Central memory CD8-positive, alpha-beta T cell (primary cell): ENCODE results near the gene PEAK1.
A peak's percentile ranks its signal among the peaks of the same experiment; 100 is the strongest.
"Not testable (repeated sequence)": the region's sequence is repeated elsewhere in the genome, so short reads cannot be mapped to it uniquely, and the experiment has no call there.

Source experiments
- ATAC-seq: fragments of 150-1000 bp; cut with Tn5 transposase; replicated peaks from 2 replicates; pipeline ENCODE4 v1.10.0; 2022; ENCODE audit warnings: mild to moderate bottlenecking, moderate FRiP score, moderate number of reproducible peaks; ENCODE audit not compliant: poor library complexity, severe bottlenecking; ENCODE audit errors: extremely low read depth
- DNase-seq, 2 donors: peaks; one replicate each; pipeline ENCODE4 v3.0.0; 2021; ENCODE audit warnings: low spot score in 2 of 2
- H3K27ac Mint-ChIP-seq: one replicate; pipeline ENCODE4 v1.8.0; 2022; ENCODE audit warnings: low read depth, mild to moderate bottlenecking, moderate library complexity, mixed read lengths
- H3K27me3 Mint-ChIP-seq: one replicate; pipeline ENCODE4 v1.8.0; 2022; ENCODE audit warnings: mixed read lengths
- H3K36me3 Mint-ChIP-seq: one replicate; pipeline ENCODE4 v1.8.0; 2022; ENCODE audit warnings: mild to moderate bottlenecking, moderate library complexity, mixed read lengths; ENCODE audit not compliant: insufficient read depth
- H3K4me1 Mint-ChIP-seq: one replicate; pipeline ENCODE4 v1.8.0; 2022; ENCODE audit warnings: mixed read lengths
- H3K4me3 Mint-ChIP-seq: one replicate; pipeline ENCODE4 v1.8.0; 2022; ENCODE audit warnings: mild to moderate bottlenecking, moderate library complexity, mixed read lengths
- H3K9me3 Mint-ChIP-seq: one replicate; pipeline ENCODE4 v1.8.0; 2022; ENCODE audit warnings: mixed read lengths

The PEAK1 gene

GRCh38 chr15:77160562-77161478 is 259.1 kb downstream of the PEAK1 start:
- H3K36me3 Mint-ChIP-seq, result peaks cover 5% of the 10 kb centered on the region
- no peaks in the 10 kb centered on the region for H3K27me3 Mint-ChIP-seq
- peak; percentile 49 for ATAC-seq
- H3K4me3 Mint-ChIP-seq, result peak overlapping the region; percentile 27
- no peak for DNase-seq
- no peaks in the 10 kb centered on the region for H3K9me3 Mint-ChIP-seq
- peak overlapping the region; percentile 85 for H3K27ac Mint-ChIP-seq
- H3K4me1 Mint-ChIP-seq, result peaks cover 21% of the 10 kb centered on the region

GRCh38 chr15:77156000-77156399 is 263.9 kb downstream of the PEAK1 start:
- H3K9me3 Mint-ChIP-seq, H3K27ac Mint-ChIP-seq, H3K36me3 Mint-ChIP-seq, H3K27me3 Mint-ChIP-seq, ATAC-seq, H3K4me3 Mint-ChIP-seq: not testable (repeated sequence)
- H3K4me1 Mint-ChIP-seq, result peaks cover 16% of the 10 kb centered on the region
- peak; percentile 38 to 60 for DNase-seq

DNA sequence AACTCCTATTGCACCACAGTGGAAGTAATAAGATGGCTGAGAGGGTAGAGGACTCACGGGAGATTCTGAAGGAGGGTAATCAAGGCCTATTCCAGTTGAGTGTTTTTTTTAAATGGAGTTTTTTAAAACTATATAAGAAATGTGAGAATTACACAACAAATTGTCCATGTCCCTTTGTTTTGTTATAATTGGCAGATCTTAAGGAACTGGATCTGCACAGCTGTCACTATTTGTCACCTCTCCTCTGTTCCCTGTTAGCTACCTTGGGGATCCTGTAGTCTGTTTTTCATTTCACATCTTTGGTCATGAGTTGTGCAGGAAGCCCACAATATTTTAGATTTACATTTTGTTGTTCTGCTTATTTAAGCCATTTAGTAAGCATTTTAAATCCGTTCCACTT is 271.7 kb downstream of the PEAK1 start:
- no peak overlapping the region for H3K4me3 Mint-ChIP-seq
- no peaks in the 10 kb centered on the region for H3K27me3 Mint-ChIP-seq
- H3K36me3 Mint-ChIP-seq, result peaks cover 2% of the 10 kb centered on the region
- ATAC-seq, result no peak
- no peak for DNase-seq
- H3K4me1 Mint-ChIP-seq, result peaks cover 5% of the 10 kb centered on the region
- H3K9me3 Mint-ChIP-seq, result no peaks in the 10 kb centered on the region
- H3K27ac Mint-ChIP-seq, result no peak overlapping the region

DNA sequence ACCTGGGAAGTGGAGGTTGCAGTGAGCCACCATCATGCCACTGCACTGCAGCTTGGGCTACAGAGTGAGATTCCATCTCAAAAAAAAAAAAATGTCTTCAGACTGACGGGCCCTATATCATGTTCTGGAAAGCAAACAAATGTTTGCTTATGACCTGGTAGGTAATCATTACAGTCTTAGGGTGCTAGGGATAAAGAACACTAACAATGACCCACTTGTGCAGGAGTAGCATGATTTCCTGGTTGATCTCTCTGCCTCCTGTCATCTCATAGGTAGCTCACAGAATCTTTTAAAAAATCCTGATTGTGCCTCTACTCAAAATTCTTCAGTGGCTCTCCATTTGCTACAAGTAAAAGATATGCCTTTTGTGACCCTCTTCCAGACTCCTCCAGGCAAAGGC is 274.5 kb downstream of the PEAK1 start:
- H3K36me3 Mint-ChIP-seq, result peaks cover 2% of the 10 kb centered on the region
- H3K9me3 Mint-ChIP-seq, result no peaks in the 10 kb centered on the region
- peaks cover 5% of the 10 kb centered on the region for H3K4me1 Mint-ChIP-seq
- H3K27me3 Mint-ChIP-seq, result no peaks in the 10 kb centered on the region
- no peak overlapping the region for H3K27ac Mint-ChIP-seq
- no peak overlapping the region for H3K4me3 Mint-ChIP-seq
- ATAC-seq (no peak), DNase-seq (no peak)

GRCh38 chr15:77144492-77145070 is 275.3 kb downstream of the PEAK1 start:
- DNase-seq, result no peak
- Mint-ChIP-seq H3K4me3 (no peak overlapping the region), H3K4me1 (peaks cover 5% of the 10 kb centered on the region), H3K27ac (no peak overlapping the region), H3K27me3 (no peaks in the 10 kb centered on the region), H3K9me3 (no peaks in the 10 kb centered on the region), H3K36me3 (peaks cover 2% of the 10 kb centered on the region)
- ATAC-seq, result no peak

DNA sequence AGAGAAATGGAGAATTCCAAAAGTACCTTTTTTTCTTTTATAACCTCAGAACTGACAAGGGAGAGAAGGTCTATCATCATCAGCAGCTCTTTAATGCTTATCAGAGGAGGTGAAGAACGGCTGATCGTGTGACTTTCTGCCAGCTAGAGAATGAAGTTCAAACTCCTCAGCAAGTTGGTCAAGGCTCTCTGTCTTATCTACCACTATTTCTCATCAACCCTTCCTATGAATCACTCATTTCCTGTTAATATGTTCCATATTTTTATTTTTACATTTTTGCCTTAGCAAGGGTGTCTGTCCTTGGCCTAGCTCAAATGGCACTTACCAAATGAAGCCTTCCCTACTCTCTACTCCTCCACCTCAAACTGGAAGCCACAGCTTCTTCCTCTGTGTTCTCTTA is 275.9 kb downstream of the PEAK1 start:
- Mint-ChIP-seq H3K36me3 (peaks cover 2% of the 10 kb centered on the region), H3K4me1 (peaks cover 5% of the 10 kb centered on the region), H3K4me3 (no peak overlapping the region)

DNA sequence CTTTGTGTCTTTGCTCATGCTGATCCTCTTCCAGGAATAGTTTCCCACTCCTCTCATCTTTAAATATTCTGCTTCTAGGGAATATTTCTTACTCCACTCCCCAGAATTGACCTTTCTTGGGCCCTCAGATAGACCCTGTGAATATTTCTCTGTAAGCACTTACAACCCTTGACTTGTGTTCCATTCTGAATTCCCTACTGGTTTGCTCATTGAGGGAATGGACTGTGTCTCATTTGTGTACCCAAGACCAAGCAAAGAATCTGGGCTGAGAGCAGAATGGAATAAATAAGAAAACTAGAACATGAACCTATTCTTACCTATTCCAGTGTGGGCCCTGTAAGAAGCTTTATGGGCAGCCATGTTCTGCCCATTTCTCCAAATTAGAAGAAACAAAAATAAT is 276.3 kb downstream of the PEAK1 start:
- no peak for ATAC-seq
- Mint-ChIP-seq H3K27ac (no peak overlapping the region), H3K4me1 (peaks cover 5% of the 10 kb centered on the region), H3K4me3 (no peak overlapping the region), H3K27me3 (no peaks in the 10 kb centered on the region), H3K36me3 (peaks cover 2% of the 10 kb centered on the region), H3K9me3 (no peaks in the 10 kb centered on the region)
- no peak for DNase-seq

More for the DNA sequence above, 275.9 kb downstream of the PEAK1 start:
- no peak for DNase-seq
- ATAC-seq, result no peak
- no peaks in the 10 kb centered on the region for H3K9me3 Mint-ChIP-seq
- no peak overlapping the region for H3K27ac Mint-ChIP-seq
- H3K27me3 Mint-ChIP-seq, result no peaks in the 10 kb centered on the region

DNA sequence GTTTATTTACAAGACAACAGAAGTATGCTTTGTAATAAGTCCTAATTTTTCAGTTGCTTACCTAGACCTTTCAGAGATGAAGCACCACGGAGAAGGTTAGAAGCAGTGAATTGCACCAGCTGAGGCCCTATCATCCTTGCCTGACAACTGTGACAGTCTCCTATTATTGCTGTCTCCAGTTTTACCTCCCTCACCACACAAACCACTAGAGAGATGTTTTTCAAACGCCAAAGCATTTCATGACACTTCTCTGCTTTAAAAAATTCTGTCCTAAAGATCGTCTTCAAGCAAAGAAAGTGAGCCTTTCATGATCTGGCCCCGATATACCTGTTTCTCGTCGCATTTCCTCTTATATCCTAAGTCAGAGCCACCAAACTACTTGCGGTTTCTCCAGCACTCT is 276.7 kb downstream of the PEAK1 start:
- Mint-ChIP-seq H3K36me3 (peaks cover 2% of the 10 kb centered on the region), H3K4me3 (no peak overlapping the region), H3K9me3 (no peaks in the 10 kb centered on the region), H3K27me3 (no peaks in the 10 kb centered on the region), H3K4me1 (peaks cover 5% of the 10 kb centered on the region), H3K27ac (no peak overlapping the region)
- DNase-seq, result no peak
- no peak for ATAC-seq

GRCh38 chr15:77140220-77140619 is 279.7 kb downstream of the PEAK1 start:
- H3K36me3 Mint-ChIP-seq, result peaks cover 2% of the 10 kb centered on the region
- H3K4me3 Mint-ChIP-seq, result no peak overlapping the region
- no peaks in the 10 kb centered on the region for H3K27me3 Mint-ChIP-seq
- peaks cover 5% of the 10 kb centered on the region for H3K9me3 Mint-ChIP-seq
- peaks cover 5% of the 10 kb centered on the region for H3K4me1 Mint-ChIP-seq
- DNase-seq (no peak), ATAC-seq (no peak)
- H3K27ac Mint-ChIP-seq, result no peak overlapping the region

DNA sequence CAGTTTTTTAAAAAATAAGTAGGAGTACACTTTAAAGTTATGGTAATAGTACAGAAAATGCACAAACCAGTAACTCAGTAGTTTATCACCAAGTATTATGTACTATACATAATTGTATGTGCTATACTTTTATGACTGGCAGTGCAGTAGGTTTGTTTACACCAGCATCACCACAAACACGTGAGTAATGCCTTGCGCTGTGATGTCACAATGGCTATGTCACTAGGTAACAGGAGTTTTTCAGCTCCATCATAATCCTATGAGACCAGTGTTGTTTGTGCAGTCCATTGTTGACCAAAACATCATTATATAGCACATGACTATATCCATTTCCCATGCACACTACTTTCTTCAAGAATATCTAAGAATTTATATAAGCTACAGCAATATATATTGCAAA is 280.6 kb downstream of the PEAK1 start:
- H3K36me3 Mint-ChIP-seq, result peaks cover 2% of the 10 kb centered on the region
- H3K27me3 Mint-ChIP-seq, result no peaks in the 10 kb centered on the region
- H3K9me3 Mint-ChIP-seq, result peaks cover 5% of the 10 kb centered on the region
- no peak overlapping the region for H3K4me3 Mint-ChIP-seq
- peaks cover 4% of the 10 kb centered on the region for H3K4me1 Mint-ChIP-seq
- DNase-seq (no peak), ATAC-seq (no peak)
- H3K27ac Mint-ChIP-seq, result no peak overlapping the region

GRCh38 chr15:77138167-77138522 is 281.8 kb downstream of the PEAK1 start:
- Mint-ChIP-seq H3K9me3 (peaks cover 5% of the 10 kb centered on the region), H3K27ac (no peak overlapping the region), H3K4me1 (no peaks in the 10 kb centered on the region), H3K4me3 (no peak overlapping the region), H3K27me3 (no peaks in the 10 kb centered on the region), H3K36me3 (peaks cover 2% of the 10 kb centered on the region)
- ATAC-seq (no peak), DNase-seq (no peak)

DNA sequence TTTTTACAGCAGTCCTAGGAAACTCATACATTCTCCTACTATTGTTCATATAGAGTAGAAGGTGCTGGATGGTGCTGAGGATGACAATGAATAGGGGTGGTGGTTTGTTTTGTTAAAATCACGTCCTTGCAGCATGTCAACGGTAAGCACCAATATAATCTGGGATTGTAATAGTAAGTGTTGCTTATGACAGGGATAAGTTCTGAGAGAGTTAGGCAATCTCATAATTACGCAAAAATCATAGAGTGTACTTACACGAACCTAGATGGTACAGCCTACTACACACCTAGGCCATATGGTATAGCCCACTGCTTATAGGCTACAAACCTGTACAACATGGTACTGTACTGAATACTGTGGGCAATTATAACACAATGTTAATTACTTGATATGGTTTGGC is 284.7 kb downstream of the PEAK1 start:
- H3K9me3 Mint-ChIP-seq, result peaks cover 5% of the 10 kb centered on the region
- H3K4me1 Mint-ChIP-seq, result no peaks in the 10 kb centered on the region
- H3K4me3 Mint-ChIP-seq, result no peak overlapping the region
- no peak overlapping the region for H3K27ac Mint-ChIP-seq
- ATAC-seq (no peak), DNase-seq (no peak)
- no peaks in the 10 kb centered on the region for H3K27me3 Mint-ChIP-seq
- H3K36me3 Mint-ChIP-seq, result peaks cover 3% of the 10 kb centered on the region

DNA sequence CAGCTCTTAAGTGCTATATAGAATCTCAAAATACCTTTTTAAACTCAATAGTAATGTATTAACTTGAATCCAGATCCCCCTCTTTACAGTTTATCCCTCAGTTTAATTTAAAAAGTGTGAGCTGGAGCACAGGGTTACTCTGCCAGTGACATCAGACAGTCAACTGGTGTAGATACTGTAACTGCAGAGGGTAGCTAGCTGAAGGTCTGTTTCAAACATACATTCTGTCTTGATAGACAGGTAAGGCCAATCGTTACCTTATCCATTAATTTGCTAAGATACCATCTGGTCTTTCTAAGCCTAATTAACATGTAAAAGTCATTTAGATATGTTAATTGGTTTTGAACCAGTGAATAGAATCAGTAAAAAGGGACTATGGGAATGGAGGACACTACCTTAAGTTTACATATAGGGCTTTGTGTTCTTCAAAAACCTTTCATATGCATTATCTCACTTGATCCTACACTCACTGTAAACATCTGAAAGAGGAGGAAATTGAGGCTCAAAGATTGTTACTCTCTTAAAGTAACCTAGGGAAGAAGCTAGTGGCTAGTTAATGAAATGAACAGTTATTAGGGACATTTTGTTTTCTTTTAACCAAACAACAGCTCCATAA is 289.5 kb downstream of the PEAK1 start:
- H3K27me3 Mint-ChIP-seq, result no peaks in the 10 kb centered on the region
- DNase-seq, result no peak
- ATAC-seq, result no peak
- no peaks in the 10 kb centered on the region for H3K4me1 Mint-ChIP-seq
- H3K4me3 Mint-ChIP-seq, result no peak overlapping the region
- H3K36me3 Mint-ChIP-seq, result peaks cover 3% of the 10 kb centered on the region
- no peak overlapping the region for H3K27ac Mint-ChIP-seq
- H3K9me3 Mint-ChIP-seq, result no peaks in the 10 kb centered on the region
